Kidney epithelial cell (primary cell): ENCODE measurements around the gene CHRNB1. TPM values are rescaled to one million over a fixed set of nuclear protein-coding genes. Genes with fewer than 3 reads are reported as not detected.

Experiments used
- DNase-seq: peaks from one replicate; pipeline ENCODE4 v3.0.0-alpha.2; 2010; ENCODE audit warnings: low read depth
- H3K27me3 ChIP-seq: 2 replicates; pipeline ENCODE4 v1.6.0; 2011; ENCODE audit warnings: low read length; ENCODE audit not compliant: control insufficient read depth, insufficient read depth
- H3K36me3 ChIP-seq: 2 replicates; pipeline ENCODE4 v1.5.1; 2011; ENCODE audit warnings: low read length; ENCODE audit not compliant: control insufficient read depth, insufficient read depth
- H3K4me3 ChIP-seq: 2 replicates; pipeline ENCODE4 v1.5.1; 2011; ENCODE audit warnings: low read depth, mild to moderate bottlenecking, control low read depth, low read length
- CTCF ChIP-seq: IDR thresholded peaks from 2 replicates; pipeline ENCODE4 v1.5.1; 2011; ENCODE audit warnings: mild to moderate bottlenecking, moderate library complexity, low read length, control low read depth, inconsistent platforms; ENCODE audit not compliant: insufficient read depth, poor library complexity, severe bottlenecking
- total RNA-seq: library from RNA; depleted of rRNA; stranded (reverse); fragments of >200 nt; gene quantifications from 2 replicates; pipeline ENCODE4 v1.2.3, GENCODE V29; 2015

CHRNB1 gene
- total RNA-seq, 1 donor from 2014 or later, result 21.6 TPM

GRCh38 chr17:7491583-7491982 is 46.7 kb downstream of the CHRNB1 start:
- DNase-seq, result no peak
- H3K4me3 ChIP-seq, result no peak overlapping the region
- no peak for TF ChIP-seq CTCF
- no peaks in the 10 kb centered on the region for H3K27me3 ChIP-seq
- peaks cover 3% of the 10 kb centered on the region for H3K36me3 ChIP-seq

- H3K27me3 ChIP-seq, result no peaks in the 10 kb centered on the region
- no peak for DNase-seq
- H3K4me3 ChIP-seq, result no peak overlapping the region
- H3K36me3 ChIP-seq, result peaks cover 10% of the 10 kb centered on the region
- no peak for TF ChIP-seq CTCF
Observed at GRCh38 chr17:7493941-7494340, 49.1 kb downstream of the CHRNB1 start.

GRCh38 chr17:7495906-7496434 is 51.1 kb downstream of the CHRNB1 start:
- TF ChIP-seq CTCF, result no peak
- H3K4me3 ChIP-seq, result no peak overlapping the region
- no peaks in the 10 kb centered on the region for H3K27me3 ChIP-seq
- DNase-seq, result no peak
- peaks cover 16% of the 10 kb centered on the region for H3K36me3 ChIP-seq

GRCh38 chr17:7496470-7497183 is 51.8 kb downstream of the CHRNB1 start:
- Histone ChIP-seq H3K4me3 (no peak overlapping the region), H3K36me3 (peaks cover 16% of the 10 kb centered on the region), H3K27me3 (no peaks in the 10 kb centered on the region)
- no peak for DNase-seq
- no peak for TF ChIP-seq CTCF

- Histone ChIP-seq H3K27me3 (no peaks in the 10 kb centered on the region), H3K4me3 (no peak overlapping the region), H3K36me3 (peaks cover 16% of the 10 kb centered on the region)
- no peak for TF ChIP-seq CTCF
- no peak for DNase-seq
Observed at GRCh38 chr17:7497228-7497627, 52.4 kb downstream of the CHRNB1 start.

GRCh38 chr17:7497636-7498035 is 52.8 kb downstream of the CHRNB1 start:
- Histone ChIP-seq H3K4me3 (no peak overlapping the region), H3K36me3 (peaks cover 16% of the 10 kb centered on the region), H3K27me3 (no peaks in the 10 kb centered on the region)
- TF ChIP-seq CTCF, result no peak
- DNase-seq, result no peak
